Stimulated activated CD4-positive, alpha-beta T cell treated with anti-CD3 and anti-CD28 coated beads, Interleukin-2, amount 100 ng/mL, for 48 hours (primary cell): ENCODE measurements around the gene B3GLCT.
"Not testable (repeated sequence)": the region's sequence is repeated elsewhere in the genome, so short reads cannot be mapped to it uniquely, and the experiment has no call there.

ENCODE experiments used
- DNase-seq, 2 donors: peaks; one replicate each; pipeline ENCODE4 v3.0.0-alpha.2; 2020

B3GLCT gene

DNA sequence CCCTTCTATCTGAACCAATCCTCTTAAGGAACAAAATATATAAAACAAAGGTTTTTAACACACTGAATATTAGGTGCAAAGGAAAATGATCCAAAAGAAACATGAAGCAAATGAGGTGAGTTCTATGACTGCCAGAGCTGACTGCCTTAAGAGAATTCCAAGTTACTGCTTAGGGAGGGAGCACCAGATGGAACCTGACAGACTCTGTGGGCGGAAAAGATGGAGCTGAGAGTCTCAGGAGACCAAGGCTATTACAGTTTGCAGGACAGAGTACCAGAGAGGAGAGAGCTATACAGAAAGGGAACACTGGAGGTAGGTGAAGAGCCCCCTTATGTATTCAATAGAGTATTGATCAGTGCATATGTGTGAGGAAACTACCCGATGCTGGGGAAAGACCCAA, 87.2 kb downstream of the B3GLCT start:
- no peak for DNase-seq

- DNase-seq, result no peak
Measured at GRCh38 chr13:31301119-31301518, 101.3 kb downstream of the B3GLCT start.

DNA sequence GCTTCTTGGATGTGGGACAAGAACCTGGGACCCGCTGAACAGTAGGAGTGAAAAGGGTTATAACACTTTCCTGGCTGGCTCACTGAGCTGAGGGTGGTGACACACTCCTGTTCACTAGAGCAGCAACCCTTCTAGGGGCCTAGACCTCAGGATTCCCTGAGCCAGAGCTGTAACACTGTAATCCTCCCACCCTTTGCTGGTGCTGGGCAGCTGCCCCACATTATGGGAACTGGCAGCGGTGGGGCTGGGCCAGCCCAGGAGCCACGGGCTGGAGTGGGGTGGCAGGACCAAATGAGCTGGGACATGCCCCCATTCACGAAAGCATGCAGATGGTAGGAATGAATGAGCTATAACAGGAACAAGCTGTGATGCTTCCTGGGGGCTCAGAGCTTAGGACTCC, 110.6 kb downstream of the B3GLCT start:
- DNase-seq, result no peak

DNA sequence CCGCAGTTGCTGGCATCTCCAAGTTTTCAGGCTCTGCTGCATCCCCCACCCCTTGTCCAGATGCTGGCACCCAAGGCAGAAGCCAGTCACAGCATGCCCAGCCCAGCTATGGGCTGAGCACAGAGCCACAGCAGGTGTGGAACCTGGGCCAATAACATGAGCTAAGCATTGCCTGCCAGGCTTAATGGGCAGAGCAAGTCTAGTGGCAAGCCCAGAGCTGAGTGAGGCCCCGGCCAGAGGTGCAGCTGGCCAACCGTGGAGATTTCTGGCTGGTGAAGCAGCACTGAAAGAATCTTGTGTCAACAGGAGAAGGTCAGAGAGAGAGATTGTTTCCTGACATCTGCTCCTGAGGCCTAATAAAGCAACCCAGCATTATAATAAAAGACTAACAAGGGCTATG, 111.0 kb downstream of the B3GLCT start:
- no peak for DNase-seq

DNA sequence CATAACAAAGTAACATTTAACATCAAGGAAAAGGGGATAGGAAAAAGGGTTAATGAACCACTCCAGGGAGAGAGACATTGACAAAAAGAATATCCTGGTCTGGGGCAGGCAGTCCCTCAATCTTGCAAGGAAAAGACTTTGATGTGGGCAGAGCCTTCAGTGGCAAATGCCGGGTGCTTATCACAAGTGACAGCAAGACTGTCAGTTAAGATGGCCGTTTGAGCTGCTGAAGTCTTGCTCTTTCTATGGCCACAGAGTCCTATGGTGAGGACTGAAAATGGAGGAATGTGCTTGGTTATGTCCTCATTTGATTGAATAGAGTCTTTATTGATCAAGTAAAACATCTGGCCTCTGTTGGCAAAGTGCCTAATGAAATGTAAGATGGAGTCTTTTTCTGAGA, 112.1 kb downstream of the B3GLCT start:
- no peak for DNase-seq

GRCh38 chr13:31314961-31315360, 115.2 kb downstream of the B3GLCT start:
- DNase-seq, result no peak

DNA sequence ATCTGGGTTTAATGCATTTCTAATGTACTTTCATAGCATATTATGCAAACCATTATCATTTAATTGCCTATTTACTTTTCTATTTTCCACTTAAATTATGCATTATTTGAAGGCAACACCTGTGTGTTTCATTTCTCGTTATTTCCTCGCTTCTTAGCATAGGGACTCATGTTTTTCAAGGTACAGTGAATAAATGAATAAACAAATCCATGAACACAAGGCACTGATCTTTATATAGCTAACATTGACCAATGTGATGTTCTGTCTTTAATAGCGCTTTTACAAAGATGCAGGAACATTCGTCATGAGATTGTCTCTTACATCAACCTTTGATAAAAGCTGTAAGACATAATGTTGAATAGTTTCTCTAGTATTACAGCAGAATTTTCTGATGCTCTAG, 121.2 kb downstream of the B3GLCT start:
- no peak for DNase-seq

GRCh38 chr13:31321457-31321856, 121.7 kb downstream of the B3GLCT start:
- DNase-seq, result no peak

- DNase-seq, result no peak
Measured at GRCh38 chr13:31322026-31322425, 122.3 kb downstream of the B3GLCT start.

DNA sequence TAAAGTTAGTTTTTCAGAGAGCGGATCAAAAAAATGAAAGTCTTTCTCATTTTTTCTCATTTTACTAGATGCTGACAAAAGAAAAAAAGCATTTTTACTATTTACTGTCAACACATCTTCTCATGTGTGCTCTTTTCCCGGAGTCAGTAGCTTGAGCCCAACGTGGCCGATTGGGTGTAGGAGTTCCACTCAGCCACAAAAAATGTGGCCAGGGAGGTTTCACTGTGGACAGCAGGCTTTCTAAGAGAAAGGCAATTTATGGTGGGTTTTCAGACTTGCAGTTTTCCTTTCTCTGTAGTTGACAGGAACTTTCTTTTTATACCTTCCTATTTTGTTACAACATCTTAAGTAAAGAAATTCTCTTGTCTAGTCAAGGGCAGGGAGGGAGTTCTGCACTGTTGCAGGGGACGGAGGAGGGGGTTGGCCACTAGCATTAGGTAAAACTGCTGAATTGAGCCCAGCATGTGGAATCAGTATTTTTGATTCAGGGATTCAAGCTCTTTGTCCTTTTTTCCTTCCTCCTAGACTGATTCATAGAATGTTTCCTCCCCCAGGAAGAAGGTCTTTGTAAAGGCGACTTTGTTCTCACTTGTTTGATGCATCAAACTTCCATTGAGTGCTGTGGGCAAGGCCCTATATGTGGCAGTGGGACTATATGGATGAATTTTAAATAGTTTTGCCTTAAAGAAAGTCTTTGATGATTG, 123.1 kb downstream of the B3GLCT start:
- DNase-seq, result no peak

- DNase-seq, result no peak
Measured at GRCh38 chr13:31327182-31327860, 127.5 kb downstream of the B3GLCT start.

DNA sequence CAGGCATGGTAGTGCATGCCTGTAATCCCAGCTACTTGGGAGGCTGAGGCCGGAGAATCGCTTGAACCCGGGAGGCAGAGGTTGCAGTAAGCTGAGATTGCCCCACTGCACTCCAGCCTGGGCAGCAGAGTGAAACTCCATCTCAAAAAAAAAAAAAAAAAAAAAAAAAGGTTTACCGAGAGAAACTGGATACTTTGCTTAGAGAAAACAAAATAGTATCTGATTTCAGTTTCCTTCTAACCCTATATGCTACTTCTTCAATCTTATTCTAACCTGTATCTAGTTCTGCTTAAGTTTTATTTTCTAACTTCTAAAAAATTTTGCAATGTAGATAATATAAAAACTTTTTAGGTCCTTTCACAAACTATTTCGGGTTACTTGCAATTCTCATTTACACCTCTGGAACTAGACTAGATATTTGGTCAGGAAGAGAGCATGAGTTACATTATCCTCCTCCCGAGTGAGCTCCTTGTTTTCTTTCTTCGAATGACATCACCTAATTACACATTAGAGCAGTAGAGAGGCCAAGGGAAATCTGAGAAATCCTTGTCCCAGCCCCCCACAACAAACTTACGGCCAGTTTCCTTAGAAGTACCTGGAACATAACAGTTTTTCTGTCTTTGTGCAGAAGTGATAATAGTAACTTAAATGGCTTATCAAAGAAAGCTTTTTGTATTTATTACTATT, 128.9 kb downstream of the B3GLCT start:
- no peak for DNase-seq

DNA sequence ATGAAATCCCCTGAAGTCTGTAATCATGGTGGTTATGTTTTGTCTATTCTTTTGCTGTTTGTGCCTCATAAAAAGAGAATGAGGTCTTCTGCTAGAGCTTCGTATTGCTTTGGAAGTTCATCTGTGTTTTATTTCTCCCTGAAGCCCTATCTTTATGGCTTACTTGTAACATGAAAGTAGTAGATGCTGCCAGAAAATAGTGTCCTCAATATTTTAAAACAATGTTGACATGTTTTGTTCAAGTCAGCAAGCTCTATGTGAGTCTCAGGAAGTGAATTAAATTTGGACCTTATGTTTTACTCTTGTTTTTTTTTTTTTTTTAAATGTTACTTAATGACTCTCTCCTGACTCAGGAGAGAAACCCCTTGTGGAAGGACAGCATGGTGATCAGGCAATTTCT, 130.5 kb downstream of the B3GLCT start:
- DNase-seq, result no peak

- DNase-seq, result no peak
Measured at GRCh38 chr13:31331068-31331467, 131.3 kb downstream of the B3GLCT start.

GRCh38 chr13:31334547-31334946, 134.8 kb downstream of the B3GLCT start:
- no peak for DNase-seq

DNA sequence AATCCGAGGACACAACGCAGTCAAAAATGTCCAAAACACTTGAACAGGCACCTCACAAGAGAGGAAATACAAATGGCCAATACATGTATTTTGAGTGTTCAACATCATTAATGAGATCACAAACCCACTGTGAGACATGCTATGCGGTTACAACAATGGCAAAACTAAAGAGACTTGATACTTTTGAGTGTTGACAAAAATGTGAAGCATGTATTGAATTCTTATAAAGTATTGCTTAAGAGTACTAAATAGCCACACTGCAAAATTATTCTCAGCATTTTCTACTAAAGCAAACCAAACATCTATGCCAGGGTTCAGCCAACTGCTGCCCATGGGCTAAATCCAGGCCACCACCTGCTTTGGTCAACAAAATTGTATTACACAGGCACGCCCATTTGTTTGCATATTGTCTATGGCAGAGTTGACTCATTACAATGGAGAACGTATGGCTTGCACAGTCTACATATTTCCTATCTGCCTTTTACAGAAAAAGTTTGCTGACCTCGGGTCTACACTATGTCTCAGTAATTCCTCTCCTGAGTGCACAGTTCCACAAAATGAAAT, 135.3 kb downstream of the B3GLCT start:
- no peak for DNase-seq

GRCh38 chr13:31339616-31340015, 139.8 kb downstream of the B3GLCT start:
- not testable (repeated sequence) for DNase-seq

GRCh38 chr13:31340848-31341247, 141.1 kb downstream of the B3GLCT start:
- DNase-seq, result not testable (repeated sequence)

DNA sequence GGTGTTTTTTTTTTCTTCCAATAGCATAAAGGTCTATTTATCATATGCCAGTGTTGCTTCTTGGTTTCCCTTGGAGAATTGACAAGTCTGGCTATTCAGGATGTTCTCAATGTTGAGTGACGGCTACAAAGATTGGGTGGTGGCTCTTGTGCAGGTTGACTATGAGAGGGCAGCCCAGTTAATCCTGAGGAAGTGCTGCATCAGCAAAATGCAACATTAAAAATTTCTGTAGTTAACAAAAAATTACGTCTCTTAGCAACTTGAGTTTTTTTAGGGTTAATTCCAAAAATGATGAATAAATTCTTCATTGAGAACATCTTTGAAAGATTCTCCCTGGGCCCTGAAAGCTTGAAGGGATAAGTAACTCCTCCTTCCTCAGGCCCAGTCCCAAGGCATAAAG, 147.1 kb downstream of the B3GLCT start:
- no peak for DNase-seq

DNA sequence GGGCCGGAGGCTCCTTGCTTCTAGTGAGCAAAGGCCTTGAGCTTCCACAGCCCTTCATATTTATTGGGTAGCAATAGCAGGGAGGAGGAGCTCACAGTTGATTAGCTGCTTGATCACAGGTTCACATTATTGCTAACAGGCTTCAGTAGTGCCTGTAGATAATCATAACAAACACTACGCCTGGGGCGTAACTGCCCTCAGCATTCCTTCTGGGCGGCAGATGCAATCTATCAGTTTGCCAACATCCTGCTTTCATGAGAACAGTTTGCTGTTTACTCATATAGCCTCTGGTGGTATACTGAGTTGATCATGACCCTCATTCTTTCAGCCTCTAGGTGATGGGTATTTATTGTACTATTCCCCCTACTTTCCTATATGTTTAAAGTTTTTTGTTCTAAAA, 149.4 kb downstream of the B3GLCT start:
- DNase-seq, result no peak

DNA sequence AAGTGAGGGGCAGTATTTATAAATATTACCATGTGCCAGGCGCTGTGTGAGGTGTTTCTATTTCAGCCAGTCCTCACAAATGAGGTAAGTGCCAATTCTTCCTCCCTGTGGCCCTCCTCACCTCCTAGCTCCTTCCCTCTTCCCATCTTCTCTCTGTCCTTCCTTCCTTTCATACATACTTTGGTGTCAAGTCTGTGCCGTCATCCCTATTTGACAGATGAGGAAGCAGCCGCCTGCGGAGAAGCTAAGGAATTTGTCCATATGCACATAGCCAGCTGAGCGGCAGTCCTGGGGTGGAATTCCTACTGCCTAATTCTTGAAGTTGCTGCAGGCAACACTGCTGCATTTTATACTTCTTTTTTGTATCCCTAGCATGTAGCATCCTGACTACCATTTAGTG, 150.8 kb downstream of the B3GLCT start:
- no peak for DNase-seq

GRCh38 chr13:31351376-31351775, 151.6 kb downstream of the B3GLCT start:
- no peak for DNase-seq

DNA sequence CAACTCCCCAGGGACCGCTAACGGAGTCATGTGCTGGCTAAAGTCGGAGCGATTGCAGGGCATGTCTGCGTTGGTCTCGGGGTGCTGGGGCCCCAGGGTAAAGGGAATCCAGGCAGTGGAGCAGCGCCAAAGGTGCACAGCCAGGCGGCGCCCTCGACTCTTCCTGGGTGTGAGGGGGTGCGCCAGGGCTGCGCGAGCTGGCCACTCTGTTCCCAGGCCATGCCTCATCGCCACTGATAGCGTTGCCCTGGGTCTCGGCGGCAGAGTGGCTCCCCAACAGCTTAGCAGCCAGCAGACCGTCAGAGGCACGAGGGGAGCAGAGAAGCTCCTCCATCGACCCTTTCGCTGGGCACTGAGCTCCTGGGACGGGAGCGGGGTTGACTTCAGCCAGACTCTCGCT, 152.7 kb downstream of the B3GLCT start:
- DNase-seq, result no peak

DNA sequence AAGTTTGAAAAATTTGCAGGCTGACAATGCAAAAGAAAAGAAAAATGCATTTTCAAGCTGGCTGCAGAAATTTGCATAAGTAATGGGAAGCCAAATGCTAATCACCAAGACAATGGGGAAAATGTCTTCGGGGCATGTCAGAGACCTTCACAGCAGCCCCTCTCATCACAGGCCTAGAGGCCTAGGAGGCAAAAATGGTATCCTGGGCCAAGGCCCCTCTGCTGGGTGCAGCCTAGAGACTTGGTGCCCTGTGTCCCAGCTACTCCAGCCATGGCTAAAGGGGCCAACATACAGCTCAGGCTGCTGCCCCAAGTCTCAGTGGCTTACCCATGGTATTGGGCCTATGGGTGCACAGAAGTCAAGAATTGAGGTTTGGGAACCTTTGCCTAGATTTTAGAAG, 155.2 kb downstream of the B3GLCT start:
- DNase-seq, result no peak
